DOHH2 (cell line): ENCODE results near the gene ZRANB2.

Source experiments
- CTCF ChIP-seq: fragments of 200-600 bp; sonication (generic); IDR thresholded peaks from one replicate; pipeline ENCODE4 v1.5.1; 2014; ENCODE audit warnings: antibody characterized with exemption, mild to moderate bottlenecking, low read depth, low read length; ENCODE audit not compliant: poor library complexity, severe bottlenecking
- EZH2phosphoT487 ChIP-seq: fragments of 200-600 bp; sonication (generic); IDR thresholded peaks from 2 replicates; pipeline ENCODE4 v1.6.1; 2017; ENCODE audit warnings: borderline replicate concordance, mild to moderate bottlenecking, antibody characterized with exemption, low read length, moderate library complexity, mixed read lengths

- TF ChIP-seq CTCF (no peak), EZH2phosphoT487 (no peak)
Observed at GRCh38 chr1:71014178-71014579, 66.7 kb downstream of the ZRANB2 start.
